Measurements from ENCODE around the gene FAM117A.

The FAM117A gene

GRCh38 chr17:49707246-49707607 is 56.7 kb downstream of the FAM117A start:
- peak; percentile 52 for DNase-seq

GRCh38 chr17:49705254-49705653 is 58.7 kb downstream of the FAM117A start:
- no peak for DNase-seq

GRCh38 chr17:49703557-49704277 is 60.2 kb downstream of the FAM117A start:
- peak; percentile 36 for DNase-seq

GRCh38 chr17:49700960-49701359 is 63.0 kb downstream of the FAM117A start:
- DNase-seq, result no peak

- no peak for DNase-seq
These were observed 63.9 kb downstream of the FAM117A start for GRCh38 chr17:49699966-49700575.

GRCh38 chr17:49698005-49698404 is 65.9 kb downstream of the FAM117A start:
- DNase-seq, result no peak

- peak; percentile 84 for DNase-seq
These were observed 67.6 kb downstream of the FAM117A start for GRCh38 chr17:49696233-49696761.

GRCh38 chr17:49695698-49696232 is 68.2 kb downstream of the FAM117A start:
- no peak for DNase-seq

- DNase-seq, result peak; percentile 77
These were observed 68.9 kb downstream of the FAM117A start for GRCh38 chr17:49694847-49695697.

GRCh38 chr17:49692751-49693150 is 71.2 kb downstream of the FAM117A start:
- no peak for DNase-seq

- no peak for DNase-seq
These were observed 72.2 kb downstream of the FAM117A start for GRCh38 chr17:49691677-49692191.

- no peak for DNase-seq
These were observed 72.8 kb downstream of the FAM117A start for GRCh38 chr17:49691086-49691676.

GRCh38 chr17:49690256-49690655 is 73.7 kb downstream of the FAM117A start:
- DNase-seq, result no peak

- no peak for DNase-seq
These were observed 75.1 kb downstream of the FAM117A start for GRCh38 chr17:49688848-49689247.

- DNase-seq, result peak; percentile 52
These were observed 75.9 kb downstream of the FAM117A start for GRCh38 chr17:49687878-49688491.

- DNase-seq, result no peak
These were observed 82.6 kb downstream of the FAM117A start for GRCh38 chr17:49681106-49681979.

- DNase-seq, result no peak
These were observed 83.6 kb downstream of the FAM117A start for GRCh38 chr17:49680314-49680713.

GRCh38 chr17:49677933-49678847 is 85.7 kb downstream of the FAM117A start, which contains the start of gene SPOP:
Gene SPOP (minus strand): TSS chr17:49678097. CDS start chr17:49622810, 55,287 bp downstream.
- DNase-seq, result peak; percentile 100

- DNase-seq, result peak; percentile 94
These were observed 86.6 kb downstream of the FAM117A start for GRCh38 chr17:49677134-49677932.

All from CD4-positive, alpha-beta T cell treated with Interleukin-17A for 1 hour (primary cell).